GM18867 (cell line): ENCODE measurements around the gene CNN2.

Experiments
- ATAC-seq: cut with Tn5 transposase; IDR thresholded peaks from one replicate; pipeline ENCODE4 v1.9.1; 2021; ENCODE audit warnings: mild to moderate bottlenecking, moderate library complexity; ENCODE audit not compliant: unreplicated experiment

CNN2 gene

GRCh38 chr19:995051-995827 is 31.2 kb upstream of the CNN2 start:
- ATAC-seq = no peak

- no peak for ATAC-seq
Observed at GRCh38 chr19:996051-996838, 30.2 kb upstream of the CNN2 start.

GRCh38 chr19:998064-998463 is 28.3 kb upstream of the CNN2 start:
- ATAC-seq = no peak

- no peak for ATAC-seq
Observed at GRCh38 chr19:999379-999719, 27.1 kb upstream of the CNN2 start.

- no peak for ATAC-seq
Observed at GRCh38 chr19:1000095-1000494, 26.3 kb upstream of the CNN2 start, which contains the start of gene GRIN3B. TSS of gene GRIN3B (plus strand) at chr19:1000419. CDS start at chr19:1000438, 19 bp downstream.

- no peak for ATAC-seq
Observed at GRCh38 chr19:1000591-1001537, 25.5 kb upstream of the CNN2 start.

GRCh38 chr19:1001538-1002166 is 24.8 kb upstream of the CNN2 start:
- ATAC-seq = no peak

GRCh38 chr19:1002600-1002999 is 23.8 kb upstream of the CNN2 start:
- no peak for ATAC-seq

GRCh38 chr19:1003283-1003682 is 23.1 kb upstream of the CNN2 start:
- ATAC-seq = no peak

GRCh38 chr19:1004204-1004802 is 22.1 kb upstream of the CNN2 start:
- ATAC-seq = no peak

GRCh38 chr19:1004803-1005664 is 21.4 kb upstream of the CNN2 start:
- no peak for ATAC-seq

- no peak for ATAC-seq
Observed at GRCh38 chr19:1006711-1007398, 19.6 kb upstream of the CNN2 start.

- ATAC-seq = no peak
Observed at GRCh38 chr19:1007399-1008251, 18.8 kb upstream of the CNN2 start.

- no peak for ATAC-seq
Observed at GRCh38 chr19:1008268-1009040, 18.0 kb upstream of the CNN2 start.

GRCh38 chr19:1009041-1009980 is 17.1 kb upstream of the CNN2 start:
- no peak for ATAC-seq

GRCh38 chr19:1009981-1010538 is 16.3 kb upstream of the CNN2 start:
- ATAC-seq = no peak
